NCI-H2081 treated with DMSO at 0.1 percent for 48 hours (cell line): ENCODE data around the gene ORMDL1.

Experiments used
- DNase-seq: peaks from one replicate; lab custom pipeline; 2025; lab: John Stamatoyannopoulos, UW

ORMDL1 gene

GRCh38 chr2:189783927-189784867 is at the start of gene ORMDL1, which contains the start of gene PMS1:
Gene ORMDL1, minus strand, starts transcription at chr2:189784339. Its CDS starts 1,744 bp downstream, at chr2:189782595.
Gene PMS1, plus strand, starts transcription at chr2:189784450. Its CDS starts 7,360 bp downstream, at chr2:189791810.
- peak; percentile 74 for DNase-seq

- no peak for DNase-seq
Observed at GRCh38 chr2:189830510-189830909, 46.4 kb upstream of the ORMDL1 start.

GRCh38 chr2:189829102-189829833 is 45.1 kb upstream of the ORMDL1 start:
- no peak for DNase-seq

GRCh38 chr2:189826039-189826438 is 41.9 kb upstream of the ORMDL1 start:
- DNase-seq: no peak

GRCh38 chr2:189824694-189825396 is 40.7 kb upstream of the ORMDL1 start:
- no peak for DNase-seq

- no peak for DNase-seq
Observed at GRCh38 chr2:189821953-189822748, 38.0 kb upstream of the ORMDL1 start.

- no peak for DNase-seq
Observed at GRCh38 chr2:189819297-189819704, 35.2 kb upstream of the ORMDL1 start.

- DNase-seq: no peak
Observed at GRCh38 chr2:189818249-189819038, 34.3 kb upstream of the ORMDL1 start.

GRCh38 chr2:189803431-189803830 is 19.3 kb upstream of the ORMDL1 start:
- DNase-seq: no peak

GRCh38 chr2:189802396-189802912 is 18.3 kb upstream of the ORMDL1 start:
- DNase-seq: no peak

GRCh38 chr2:189799531-189799930 is 15.4 kb upstream of the ORMDL1 start:
- no peak for DNase-seq

- no peak for DNase-seq
Observed at GRCh38 chr2:189799030-189799331, 14.8 kb upstream of the ORMDL1 start.

- DNase-seq: no peak
Observed at GRCh38 chr2:189798312-189799029, 14.3 kb upstream of the ORMDL1 start.

GRCh38 chr2:189797902-189798301 is 13.8 kb upstream of the ORMDL1 start:
- DNase-seq: no peak

- DNase-seq: no peak
Observed at GRCh38 chr2:189794310-189794709, 10.2 kb upstream of the ORMDL1 start.

- DNase-seq: no peak
Observed at GRCh38 chr2:189791338-189792042, 7.4 kb upstream of the ORMDL1 start.

GRCh38 chr2:189783451-189783926 is 650 bp downstream of the ORMDL1 start:
- no peak for DNase-seq

- DNase-seq: no peak
Observed at GRCh38 chr2:189782221-189782671, 1.9 kb downstream of the ORMDL1 start.

- DNase-seq: no peak
Observed at GRCh38 chr2:189772212-189772611, 11.9 kb downstream of the ORMDL1 start.
